H1 (cell line): ENCODE results near the gene KCNC4. TPM values are rescaled to one million over a fixed set of nuclear protein-coding genes. Genes with fewer than 3 reads are reported as not detected.

Source experiments
- CTCF ChIA-PET: fragments of 300-600 bp; sonication (Branson Sonifier 250); formaldehyde crosslinking; loops from one replicate; lab custom pipeline; 2021; ENCODE audit not compliant: partially characterized antibody; lab: Charles Lee
- POLR2A ChIA-PET: fragments of 300-600 bp; sonication (Branson Sonifier 250); formaldehyde crosslinking; loops from one replicate; lab custom pipeline; 2021; ENCODE audit warnings: inconsistent platforms; ENCODE audit not compliant: partially characterized antibody; lab: Charles Lee
- DNase-seq, 2 experiments: peaks; one replicate each; pipeline versions ENCODE4 v3.0.0 to v3.0.0-alpha.2; 2010 to 2022; ENCODE audit warnings: low spot score in 2 of 2, low read depth in 1 of 2, mixed read lengths in 1 of 2
- FAIRE-seq: peaks from 2 replicates; lab custom pipeline; 2011; peaks lifted over from hg19 to GRCh38; lab: Jason Lieb, UNC
- H2AFZ ChIP-seq: 2 replicates; pipeline ENCODE4 v1.8.1; 2012; ENCODE audit warnings: low read length, inconsistent platforms
- H2AK5ac ChIP-seq: 2 replicates; pipeline ENCODE4 v1.6.1; 2013; ENCODE audit warnings: low read depth, low read length
- H2BK120ac ChIP-seq: replicated peaks from 2 replicates; pipeline ENCODE3; 2013; ENCODE audit warnings: low read depth, low read length, inconsistent platforms
- H2BK12ac ChIP-seq: 2 replicates; pipeline ENCODE4 v1.6.1; 2013; ENCODE audit warnings: low read depth, low read length
- H2BK15ac ChIP-seq: 2 replicates; pipeline ENCODE4 v1.6.1; 2013; ENCODE audit warnings: low read length
- H2BK20ac ChIP-seq: 2 replicates; pipeline ENCODE4 v1.6.1; 2013; ENCODE audit warnings: low read length
- H2BK5ac ChIP-seq: 2 replicates; pipeline ENCODE4 v1.6.1; 2013; ENCODE audit warnings: low read depth, low read length
- H3K14ac ChIP-seq: 2 replicates; pipeline ENCODE4 v1.6.1; 2013; ENCODE audit warnings: inconsistent platforms; ENCODE audit not compliant: insufficient read length
- H3K18ac ChIP-seq: 2 replicates; pipeline ENCODE4 v1.6.1; 2013; ENCODE audit warnings: low read length; ENCODE audit errors: extremely low read depth
- H3K23ac ChIP-seq: 2 replicates; pipeline ENCODE4 v1.6.1; 2013; ENCODE audit warnings: inconsistent platforms; ENCODE audit not compliant: insufficient read length
- H3K23me2 ChIP-seq: 2 replicates; pipeline ENCODE4 v1.6.1; 2013; ENCODE audit warnings: low read depth, low read length
- H3K27ac ChIP-seq: 2 replicates; pipeline ENCODE4 v1.6.1; 2011; ENCODE audit warnings: low read depth, low read length, inconsistent platforms
- H3K27me3 ChIP-seq, 4 experiments: replicated peaks in 1 of 4; 1 replicate in 1 of 4; 2 replicates in 3 of 4; pipeline versions ENCODE4 v1.6.1 to v1.8.1; 2011 to 2013; ENCODE audit warnings: low read length in 3 of 4, mild to moderate bottlenecking in 3 of 4, inconsistent platforms in 2 of 4, mixed read lengths in 2 of 4, moderate library complexity in 1 of 4; ENCODE audit not compliant: control insufficient read depth in 3 of 4, insufficient read depth in 3 of 4; ENCODE audit errors: extremely low read depth in 1 of 4
- H3K36me3 ChIP-seq, 4 experiments: 2 replicates each; pipeline versions ENCODE4 v1.6.1 to v1.8.1; 2011 to 2013; ENCODE audit warnings: mild to moderate bottlenecking in 4 of 4, low read length in 3 of 4, moderate library complexity in 2 of 4, control low read depth in 1 of 4, inconsistent platforms in 1 of 4; ENCODE audit not compliant: insufficient read depth in 4 of 4, control insufficient read depth in 2 of 4
- H3K4ac ChIP-seq: replicated peaks from 2 replicates; pipeline ENCODE3; 2013; ENCODE audit warnings: low read length, low read depth, mixed read lengths, inconsistent platforms; ENCODE audit not compliant: insufficient read length
- H3K4me1 ChIP-seq, 4 experiments: replicated peaks in 1 of 4; 1 replicate in 1 of 4; 2 replicates in 3 of 4; pipeline versions ENCODE4 v1.6.1 to v1.8.1; 2011 to 2013; ENCODE audit warnings: low read length in 3 of 4, inconsistent platforms in 2 of 4, mixed read lengths in 1 of 4; ENCODE audit not compliant: insufficient read depth in 4 of 4, control insufficient read depth in 3 of 4
- H3K4me2 ChIP-seq, 2 experiments: 2 replicates each; pipeline versions ENCODE4 v1.6.1 to v1.8.1; 2011 to 2013; ENCODE audit warnings: low read depth in 2 of 2, low read length in 2 of 2, control low read depth in 1 of 2, inconsistent platforms in 1 of 2, mild to moderate bottlenecking in 1 of 2; ENCODE audit not compliant: insufficient read depth in 1 of 2
- H3K4me3 ChIP-seq, 4 experiments: fragments of 200-600, 300-600 bp in 1 of 4; sonication (generic), shearing (Covaris generic), sonication (Bioruptor Twin) in 1 of 4; 2 replicates each; pipeline versions ENCODE4 v1.5.1 to v1.8.1; 2011 to 2016; ENCODE audit warnings: low read length in 4 of 4, low read depth in 3 of 4, control low read depth in 2 of 4, inconsistent platforms in 2 of 4, mild to moderate bottlenecking in 2 of 4, mixed read lengths in 1 of 4, moderate library complexity in 1 of 4; ENCODE audit not compliant: insufficient read depth in 2 of 4; ENCODE audit errors: extremely low read depth in 1 of 4
- H3K56ac ChIP-seq: replicated peaks from 2 replicates; pipeline ENCODE3; 2013; ENCODE audit warnings: low read depth, mild to moderate bottlenecking, mixed read lengths, low read length, inconsistent platforms; ENCODE audit not compliant: insufficient read length
- H3K79me1 ChIP-seq: 2 replicates; pipeline ENCODE4 v1.6.1; 2013; ENCODE audit warnings: low read depth, low read length, control low read depth
- H3K79me2 ChIP-seq, 2 experiments: 2 replicates each; pipeline versions ENCODE4 v1.6.1 to v1.8.1; 2012 to 2013; ENCODE audit warnings: low read length in 2 of 2, mild to moderate bottlenecking in 2 of 2, inconsistent platforms in 1 of 2; ENCODE audit not compliant: insufficient read depth in 2 of 2, control insufficient read depth in 1 of 2
- H3K9ac ChIP-seq, 4 experiments: replicated peaks in 1 of 4; 1 replicate in 1 of 4; 2 replicates in 3 of 4; pipeline versions ENCODE4 v1.6.1 to v1.8.1; 2011 to 2013; ENCODE audit warnings: low read depth in 3 of 4, low read length in 3 of 4, control low read depth in 2 of 4, mild to moderate bottlenecking in 2 of 4, moderate library complexity in 2 of 4, inconsistent platforms in 1 of 4; ENCODE audit errors: extremely low read depth in 1 of 4
- H3K9me3 ChIP-seq, 2 experiments: 2 replicates each; pipeline versions ENCODE4 v1.6.1 to v1.8.1; 2012 to 2013; ENCODE audit warnings: mild to moderate bottlenecking in 2 of 2, moderate library complexity in 2 of 2, control low read depth in 1 of 2, inconsistent platforms in 1 of 2, low read depth in 1 of 2, low read length in 1 of 2, mixed read lengths in 1 of 2; ENCODE audit not compliant: insufficient read depth in 2 of 2
- H4K20me1 ChIP-seq, 2 experiments: replicated peaks in 1 of 2; 2 replicates each; pipeline versions ENCODE3 to v1.8.1; 2011 to 2013; ENCODE audit warnings: inconsistent platforms in 2 of 2, low read length in 2 of 2, mild to moderate bottlenecking in 1 of 2; ENCODE audit not compliant: insufficient read depth in 2 of 2, control insufficient read depth in 1 of 2
- H4K5ac ChIP-seq: 2 replicates; pipeline ENCODE4 v1.6.1; 2013; ENCODE audit warnings: low read length, low read depth, mixed read lengths, inconsistent platforms; ENCODE audit not compliant: insufficient read length
- H4K8ac ChIP-seq: 2 replicates; pipeline ENCODE4 v1.8.0; 2013; ENCODE audit warnings: mild to moderate bottlenecking, moderate library complexity, low read length, inconsistent platforms; ENCODE audit not compliant: insufficient read depth; ENCODE audit errors: extremely low read depth
- H4K91ac ChIP-seq: replicated peaks from 2 replicates; pipeline ENCODE3; 2013; ENCODE audit warnings: low read length, mixed read lengths, inconsistent platforms; ENCODE audit not compliant: insufficient read length
- CBX8 ChIP-seq: fragments of 300-800, 300-1000 bp; sonication (generic); IDR thresholded peaks from 2 replicates; pipeline ENCODE4 v1.7.1; 2016; ENCODE audit warnings: low read depth, low read length, borderline replicate concordance
- GTF2F1 ChIP-seq: IDR thresholded peaks from 2 replicates; pipeline ENCODE4 v1.6.1; 2012; ENCODE audit warnings: low read depth, low read length, improper control_type of control experiment, borderline replicate concordance
- HDAC2 ChIP-seq, 2 experiments: fragments of 300-600 bp in 1 of 2; sonication (generic) in 1 of 2; IDR thresholded peaks; 2 replicates each; pipeline ENCODE4 v1.6.1; 2011 to 2012; ENCODE audit warnings: low read depth in 2 of 2, low read length in 2 of 2, mild to moderate bottlenecking in 2 of 2, moderate library complexity in 2 of 2, borderline replicate concordance in 1 of 2, inconsistent platforms in 1 of 2
- HDAC6 ChIP-seq: IDR thresholded peaks from one replicate; pipeline ENCODE4 v1.7.1; 2012; ENCODE audit warnings: low read depth, mild to moderate bottlenecking, inconsistent platforms, low read length, moderate library complexity
- POLR2A ChIP-seq, 2 experiments: IDR thresholded peaks; 1 replicate in 1 of 2; 2 replicates in 1 of 2; pipeline ENCODE4 v1.6.1; 2011; ENCODE audit warnings: low read depth in 2 of 2, low read length in 2 of 2, mild to moderate bottlenecking in 2 of 2; ENCODE audit errors: control extremely low read depth in 1 of 2
- RBBP5 ChIP-seq: IDR thresholded peaks from 2 replicates; pipeline ENCODE4 v1.7.1; 2012; ENCODE audit warnings: low read depth, mild to moderate bottlenecking, inconsistent platforms, low read length, moderate library complexity, borderline replicate concordance
- RFX5 ChIP-seq: IDR thresholded peaks from 2 replicates; pipeline ENCODE4 v1.6.1; 2011; ENCODE audit warnings: low read depth, low read length, improper control_type of control experiment, borderline replicate concordance
- SP1 ChIP-seq: IDR thresholded peaks from 2 replicates; pipeline ENCODE4 v1.6.1; 2011; ENCODE audit warnings: low read depth, low read length
- SUZ12 ChIP-seq: fragments of 200-600 bp; sonication (generic); IDR thresholded peaks from 2 replicates; pipeline ENCODE4 v1.6.1; 2012; ENCODE audit warnings: mild to moderate bottlenecking, inconsistent platforms, low read length, moderate library complexity, mixed read lengths
- TBP ChIP-seq: IDR thresholded peaks from 2 replicates; pipeline ENCODE4 v1.6.1; 2011; ENCODE audit warnings: low read depth, low read length, improper control_type of control experiment
- TEAD4 ChIP-seq: IDR thresholded peaks from 2 replicates; pipeline ENCODE4 v1.6.1; 2012; ENCODE audit warnings: low read depth, low read length, inconsistent platforms, mixed read lengths
- WGBS, 2 experiments: shearing (Covaris generic) in 1 of 2; methylation state at CpG; one replicate each; pipeline versions ENCODE4 v1.1.6 to v1.1.7; 2013 to 2015; ENCODE audit warnings: low lambda C conversion rate in 2 of 2, mixed read lengths in 2 of 2, inconsistent platforms in 1 of 2, low coverage in 1 of 2, missing lambda C conversion rate in 1 of 2; ENCODE audit not compliant: insufficient replicate concordance in 2 of 2, insufficient coverage in 1 of 2, insufficient read length in 1 of 2; ENCODE audit errors: extremely low coverage in 1 of 2, missing lambda C conversion rate in 1 of 2; 5-methylcytosine and 5-hydroxymethylcytosine counted together
- polyA plus RNA-seq, 7 experiments: library from polyadenylated mRNA; depleted of rRNA in 3 of 7; stranded (reverse) in 5 of 7; unstranded in 2 of 7; fragments of >200 nt in 5 of 7; fragments of 200-250 nt in 2 of 7; gene quantifications; 1 replicate in 5 of 7; 2 replicates in 1 of 7; 4 replicates in 1 of 7; pipeline versions ENCODE4 v1.2.1 to v1.2.3, GENCODE V29; 2011 to 2013; ENCODE audit warnings: missing spikeins in 2 of 7, mixed read lengths in 2 of 7
- total RNA-seq: library from RNA; stranded (reverse); fragmentation: NEBNext Ultra II Directional; extraction: Animal tissue kit (Norgen Biotek cat#: 25700); gene quantifications from 2 replicates; pipeline ENCODE4 v1.2.1, GENCODE V29; 2021
- TF ChIP-seq, protein P1 (sequence below), 3 experiments: IDR thresholded peaks; 1 replicate in 2 of 3; 2 replicates in 1 of 3; pipeline versions ENCODE4 v1.5.1 to v1.6.1; 2011; ENCODE audit warnings: low read length in 3 of 3, mild to moderate bottlenecking in 3 of 3, inconsistent platforms in 2 of 3, low read depth in 1 of 3, moderate library complexity in 1 of 3; ENCODE audit not compliant: insufficient read depth in 1 of 3; ENCODE audit errors: control extremely low read depth in 1 of 3

KCNC4 gene
- total and polyA plus RNA-seq, 2 of the 8 experiments (the other 6 are each of a cell fraction or from before 2014, with no cell fraction given), result 8.1 to 11.2 TPM

DNA sequence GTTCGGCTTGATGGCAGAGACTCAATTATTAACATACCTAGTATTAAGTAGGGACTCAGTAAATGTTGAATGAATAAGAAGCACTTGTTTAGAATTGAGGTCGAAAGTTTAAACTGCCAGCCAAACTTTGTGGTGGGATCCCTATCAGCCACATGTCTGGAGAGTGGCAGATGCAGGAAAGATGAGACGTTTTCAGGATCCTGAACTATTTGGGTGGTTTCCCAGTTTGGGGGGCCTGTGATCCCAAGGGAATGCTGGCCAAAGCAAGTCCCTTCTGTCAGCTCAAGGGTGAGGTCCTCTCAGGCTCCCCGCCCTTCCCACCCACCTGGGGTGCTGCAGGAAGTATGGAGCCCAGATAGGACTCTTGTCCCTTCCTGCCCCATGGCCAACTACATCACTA is 38.6 kb downstream of the KCNC4 start:
- no peak overlapping the region for H3K56ac ChIP-seq
- no peak overlapping the region for H3K4me2 ChIP-seq
- H3K27ac ChIP-seq, result no peak overlapping the region
- H3K27me3 ChIP-seq, result no peaks in the 10 kb centered on the region
- H2BK12ac ChIP-seq, result no peak overlapping the region
- no peak overlapping the region for H2AK5ac ChIP-seq
- WGBS, 2 experiments, result 82% methylated on average over 4 of the region's 4 CpGs; no CpG with 5 or more reads in 1 of the 2 experiments
- H3K23me2 ChIP-seq, result no peaks in the 10 kb centered on the region
- FAIRE-seq (no peak), DNase-seq (no peak)
- no peaks in the 10 kb centered on the region for H3K36me3 ChIP-seq
- no peak overlapping the region for H3K4me3 ChIP-seq
- H3K79me2 ChIP-seq, result no peaks in the 10 kb centered on the region
- H4K91ac ChIP-seq, result no peak overlapping the region
- ChIA-PET POLR2A (interaction anchor here (0.5 kb wide), 1 partner anchor 11 kb away, joined by 3 read pairs; no protein-coding TSS in a partner anchor), CTCF (no interaction called here)
- H2BK5ac ChIP-seq, result no peak overlapping the region
- no peak overlapping the region for H3K23ac ChIP-seq
- H3K9ac ChIP-seq, result no peak overlapping the region
- H4K5ac ChIP-seq, result no peak overlapping the region
- peaks cover 0 to 2% (median under 1%) of the 10 kb centered on the region in 4 experiments; a peak in 3 of 7 replicates for H3K4me1 ChIP-seq
- no peak overlapping the region for H4K8ac ChIP-seq
- H2BK15ac ChIP-seq, result no peak overlapping the region
- no peaks in the 10 kb centered on the region for H3K9me3 ChIP-seq
- H4K20me1 ChIP-seq, result no peaks in the 10 kb centered on the region
- H3K4ac ChIP-seq, result no peak overlapping the region
- H2AFZ ChIP-seq, result no peak overlapping the region
- H2BK120ac ChIP-seq, result no peak overlapping the region
- no peak overlapping the region for H3K14ac ChIP-seq
- no peaks in the 10 kb centered on the region for H3K79me1 ChIP-seq
- H2BK20ac ChIP-seq, result no peak overlapping the region
- H3K18ac ChIP-seq, result no peak overlapping the region
- TF ChIP-seq HDAC2 (IDR thresholded peaks at IDR 0.05; ENCODE audit: borderline replicate concordance in 1 of 2, low read depth in 2 of 2, low read length in 2 of 2), result no peak
- no peak for TF ChIP-seq POLR2A (IDR thresholded peaks at IDR 0.05; ENCODE audit: control extremely low read depth in 1 of 2, low read depth in 2 of 2, low read length in 2 of 2)
- no peak for TF ChIP-seq HDAC6
- TF ChIP-seq, protein P1, sequence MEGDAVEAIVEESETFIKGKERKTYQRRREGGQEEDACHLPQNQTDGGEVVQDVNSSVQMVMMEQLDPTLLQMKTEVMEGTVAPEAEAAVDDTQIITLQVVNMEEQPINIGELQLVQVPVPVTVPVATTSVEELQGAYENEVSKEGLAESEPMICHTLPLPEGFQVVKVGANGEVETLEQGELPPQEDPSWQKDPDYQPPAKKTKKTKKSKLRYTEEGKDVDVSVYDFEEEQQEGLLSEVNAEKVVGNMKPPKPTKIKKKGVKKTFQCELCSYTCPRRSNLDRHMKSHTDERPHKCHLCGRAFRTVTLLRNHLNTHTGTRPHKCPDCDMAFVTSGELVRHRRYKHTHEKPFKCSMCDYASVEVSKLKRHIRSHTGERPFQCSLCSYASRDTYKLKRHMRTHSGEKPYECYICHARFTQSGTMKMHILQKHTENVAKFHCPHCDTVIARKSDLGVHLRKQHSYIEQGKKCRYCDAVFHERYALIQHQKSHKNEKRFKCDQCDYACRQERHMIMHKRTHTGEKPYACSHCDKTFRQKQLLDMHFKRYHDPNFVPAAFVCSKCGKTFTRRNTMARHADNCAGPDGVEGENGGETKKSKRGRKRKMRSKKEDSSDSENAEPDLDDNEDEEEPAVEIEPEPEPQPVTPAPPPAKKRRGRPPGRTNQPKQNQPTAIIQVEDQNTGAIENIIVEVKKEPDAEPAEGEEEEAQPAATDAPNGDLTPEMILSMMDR (IDR thresholded peaks at IDR 0.05; ENCODE audit: control extremely low read depth in 1 of 3, insufficient read depth in 1 of 3, low read depth in 1 of 3, low read length in 3 of 3), result no peak
- no peak for TF ChIP-seq TEAD4
- no peak for TF ChIP-seq SUZ12
- no peak for TF ChIP-seq SP1
- no peak for TF ChIP-seq TBP
- no peak for TF ChIP-seq RFX5
- TF ChIP-seq CBX8, result no peak
- TF ChIP-seq GTF2F1, result no peak
- TF ChIP-seq RBBP5, result no peak
